Ramos (cell line): ENCODE results near the gene ACACA.
"Not testable (repeated sequence)": the region's sequence is repeated elsewhere in the genome, so short reads cannot be mapped to it uniquely, and the experiment has no call there.

Source experiments
- in situ Hi-C: fragments of 300-500 bp; cut with MboI; formaldehyde crosslinking; loops from one replicate; pipeline ENCODE4 v1.14.3; 2022; ENCODE audit warnings: low sequenced_read_pairs; ENCODE audit not compliant: unreplicated experiment

Gene ACACA

GRCh38 chr17:37356796-37357569 is 49.7 kb downstream of the ACACA start:
- in situ Hi-C loops = not testable (repeated sequence)

- in situ Hi-C loops = not testable (repeated sequence)
Observed at GRCh38 chr17:37346863-37347402, 59.7 kb downstream of the ACACA start.

- in situ Hi-C loops = no loop called here
Observed at GRCh38 chr17:37344519-37344918, 62.1 kb downstream of the ACACA start.

GRCh38 chr17:37342589-37342988 is 64.0 kb downstream of the ACACA start:
- in situ Hi-C loops = no loop called here

GRCh38 chr17:37340804-37341203 is 65.8 kb downstream of the ACACA start:
- in situ Hi-C loops = no loop called here

- in situ Hi-C loops = loop anchor here (10.0 kb wide), 1 partner anchor 45 kb away; no protein-coding TSS in a partner anchor
Observed at GRCh38 chr17:37339321-37339720, 67.3 kb downstream of the ACACA start.

- in situ Hi-C loops = loop anchor here (10.0 kb wide), 1 partner anchor 46 kb away; no protein-coding TSS in a partner anchor
Observed at GRCh38 chr17:37338847-37339246, 67.8 kb downstream of the ACACA start.

GRCh38 chr17:37327341-37328090 is 79.1 kb downstream of the ACACA start:
- in situ Hi-C loops = no loop called here

GRCh38 chr17:37322826-37323561 is 83.6 kb downstream of the ACACA start:
- in situ Hi-C loops = no loop called here

GRCh38 chr17:37322106-37322505 is 84.5 kb downstream of the ACACA start:
- in situ Hi-C loops = no loop called here

GRCh38 chr17:37318931-37319594 is 87.6 kb downstream of the ACACA start:
- in situ Hi-C loops = no loop called here

- in situ Hi-C loops = no loop called here
Observed at GRCh38 chr17:37317867-37318266, 88.8 kb downstream of the ACACA start.

- in situ Hi-C loops = no loop called here
Observed at GRCh38 chr17:37315601-37316000, 91.0 kb downstream of the ACACA start.

- in situ Hi-C loops = no loop called here
Observed at GRCh38 chr17:37312137-37312923, 94.3 kb downstream of the ACACA start.

GRCh38 chr17:37310940-37311339 is 95.7 kb downstream of the ACACA start:
- in situ Hi-C loops = no loop called here

GRCh38 chr17:37309051-37309450 is 97.6 kb downstream of the ACACA start:
- in situ Hi-C loops = no loop called here

- in situ Hi-C loops = no loop called here
Observed at GRCh38 chr17:37305406-37305905, 101.2 kb downstream of the ACACA start.

GRCh38 chr17:37301288-37301687 is 105.3 kb downstream of the ACACA start:
- in situ Hi-C loops = no loop called here

GRCh38 chr17:37300683-37301082 is 106.0 kb downstream of the ACACA start:
- in situ Hi-C loops = no loop called here
